NCI-H526 (cell line): Measurements from ENCODE around the gene PLA2G2C.
"Not testable (repeated sequence)": the region's sequence is repeated elsewhere in the genome, so short reads cannot be mapped to it uniquely, and the experiment has no call there.

Experiments used
- DNase-seq, 2 experiments: peaks; one replicate each; lab custom pipeline; 2025; lab: John Stamatoyannopoulos, UW

Gene PLA2G2C, protein sequence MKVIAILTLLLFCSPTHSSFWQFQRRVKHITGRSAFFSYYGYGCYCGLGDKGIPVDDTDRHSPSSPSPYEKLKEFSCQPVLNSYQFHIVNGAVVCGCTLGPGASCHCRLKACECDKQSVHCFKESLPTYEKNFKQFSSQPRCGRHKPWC

DNA sequence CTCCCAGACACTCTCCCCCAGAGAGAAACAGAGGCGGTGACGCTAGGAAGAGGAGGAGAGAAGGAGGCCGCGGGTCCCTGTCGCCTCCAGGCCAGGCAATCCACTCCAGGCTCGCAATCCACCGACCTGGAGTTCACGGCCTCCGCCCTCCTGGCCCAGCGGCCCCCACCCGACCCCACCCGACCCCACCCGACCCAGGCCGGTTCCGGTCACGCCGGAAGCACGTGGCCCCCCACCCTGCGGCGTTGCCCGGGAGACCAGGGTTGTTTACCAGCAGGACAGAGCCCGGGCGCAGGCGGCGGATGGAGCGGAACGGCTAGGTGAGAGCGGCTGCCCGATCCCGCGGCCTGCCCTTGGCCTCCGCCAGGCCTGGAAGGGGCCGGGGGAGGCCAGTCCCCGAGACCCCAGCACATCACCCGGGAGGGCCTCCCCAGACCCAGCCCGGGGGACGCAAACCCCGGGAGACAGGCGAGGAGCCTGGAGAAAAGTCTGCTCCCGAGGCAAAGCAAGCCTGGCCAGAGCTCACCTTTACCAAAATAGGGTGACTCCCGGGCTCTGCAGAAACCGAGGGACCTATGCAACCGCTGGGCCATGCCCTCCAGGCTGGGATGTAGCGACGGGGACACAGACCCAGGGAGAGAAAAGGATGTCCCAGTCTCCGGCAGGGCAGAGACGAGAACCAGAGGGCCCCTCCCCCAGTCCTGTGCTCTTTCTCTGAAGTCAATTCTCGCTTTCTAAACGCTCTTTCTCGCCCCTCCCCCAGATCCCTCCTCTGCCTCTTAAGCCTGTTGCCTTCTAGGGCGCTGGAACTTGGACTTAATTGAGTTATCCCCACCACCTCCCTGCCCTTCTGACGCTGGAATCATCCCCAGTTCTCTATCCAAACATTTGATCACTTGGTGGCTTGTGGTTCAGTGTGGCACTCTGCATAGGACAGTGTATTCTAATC lies at the start of gene PLA2G2C, which contains the start of gene UBXN10:
TSS of gene PLA2G2C (minus strand) at position 685 of the 949 bp plus-strand sequence. CDS start 9,155 bp downstream, outside the sequence.
TSS of gene UBXN10 (plus strand) at position 263 of the 949 bp plus-strand sequence. CDS start 4,466 bp downstream, outside the sequence.
- DNase-seq = no peak

DNA sequence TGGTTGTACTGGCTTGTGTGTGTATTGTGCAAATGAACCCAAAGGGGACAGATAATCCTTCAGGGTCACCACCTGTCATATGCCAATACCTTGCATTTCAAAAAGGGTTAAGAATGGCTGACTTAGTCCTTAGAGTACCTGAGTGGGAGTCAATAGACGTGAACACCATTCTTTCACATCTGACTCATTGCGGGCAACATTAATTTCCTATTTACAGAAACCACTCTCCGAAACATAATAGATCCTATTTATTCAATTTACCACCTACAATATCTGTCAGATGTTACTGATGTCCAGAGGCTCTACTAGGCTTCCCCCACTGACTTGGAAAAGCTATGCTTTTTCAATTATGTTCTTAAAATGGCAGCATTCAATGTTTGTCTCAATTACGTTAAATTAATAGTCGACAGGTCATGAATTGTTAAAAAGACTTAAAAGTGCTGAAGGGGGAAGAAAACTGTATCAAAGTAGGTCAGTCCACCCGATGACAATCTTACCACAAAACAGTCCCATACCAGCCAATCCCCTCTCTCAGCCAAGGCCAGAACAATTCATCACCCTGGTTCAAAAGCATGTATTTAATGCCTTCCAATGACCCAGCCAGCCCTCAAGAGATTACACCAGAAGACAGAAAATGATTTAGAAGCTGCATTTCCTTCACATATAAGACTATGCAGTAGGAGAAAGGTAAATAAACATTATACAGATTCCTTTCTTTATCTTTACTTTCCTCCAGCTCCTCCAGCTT lies 48.6 kb upstream of the PLA2G2C start:
- DNase-seq = no peak

DNA sequence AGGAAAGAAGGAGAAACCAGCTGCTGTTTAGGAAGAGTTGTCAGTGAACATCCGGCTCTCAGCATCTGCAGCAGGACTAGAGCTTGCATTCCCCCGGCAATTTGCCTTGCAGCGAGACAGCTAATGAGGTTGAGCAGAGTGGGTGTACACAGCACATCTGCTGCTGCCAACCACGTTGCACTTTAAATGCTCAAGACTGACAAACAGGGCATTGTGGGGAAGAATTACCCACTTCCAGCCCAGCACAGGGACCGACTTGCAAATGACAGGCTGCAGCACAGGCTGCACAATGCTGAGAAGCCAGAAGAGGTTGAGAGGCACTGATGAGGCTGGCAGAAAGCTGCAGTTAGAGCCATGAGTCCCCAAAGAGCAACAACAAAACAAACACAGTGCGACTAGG lies 47.5 kb upstream of the PLA2G2C start:
- DNase-seq = no peak

DNA sequence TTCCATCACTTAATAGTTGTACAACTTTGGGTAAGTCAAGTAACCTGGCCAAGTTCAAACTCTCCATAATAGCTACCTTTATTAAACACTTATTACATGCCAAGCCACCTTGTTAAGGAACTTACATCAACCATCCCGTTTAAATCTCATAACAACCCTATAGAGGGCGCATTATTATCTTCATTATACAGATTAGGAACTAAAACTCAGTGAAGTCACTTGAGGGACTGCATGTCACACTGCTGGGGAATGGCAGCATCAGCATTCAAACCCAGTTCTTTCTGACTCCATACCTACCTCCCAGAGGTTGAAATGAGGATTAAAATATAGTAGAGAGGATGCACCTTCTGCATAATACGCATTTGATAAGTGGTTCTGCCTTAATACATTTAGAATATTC lies 47.1 kb upstream of the PLA2G2C start:
- no peak for DNase-seq

DNA sequence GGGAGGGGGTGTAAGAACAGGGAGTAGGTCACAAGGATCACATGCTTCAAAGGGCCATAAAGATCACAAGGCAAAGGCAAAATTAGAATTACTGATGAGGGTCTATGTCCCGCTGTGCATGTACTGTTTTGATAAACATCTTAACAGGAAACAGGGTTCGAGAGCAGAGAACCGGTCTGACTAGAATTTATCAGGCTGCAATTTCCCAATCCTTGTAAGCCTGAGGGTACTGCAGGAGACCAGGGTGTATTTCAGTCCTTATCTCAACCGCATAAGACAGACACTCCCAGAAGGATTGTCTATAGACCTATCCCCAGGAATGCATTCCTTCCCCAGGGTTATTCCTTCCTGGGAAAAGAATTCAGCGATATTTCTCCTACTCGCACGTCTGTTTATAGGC lies 46.2 kb upstream of the PLA2G2C start:
- not testable (repeated sequence) for DNase-seq

DNA sequence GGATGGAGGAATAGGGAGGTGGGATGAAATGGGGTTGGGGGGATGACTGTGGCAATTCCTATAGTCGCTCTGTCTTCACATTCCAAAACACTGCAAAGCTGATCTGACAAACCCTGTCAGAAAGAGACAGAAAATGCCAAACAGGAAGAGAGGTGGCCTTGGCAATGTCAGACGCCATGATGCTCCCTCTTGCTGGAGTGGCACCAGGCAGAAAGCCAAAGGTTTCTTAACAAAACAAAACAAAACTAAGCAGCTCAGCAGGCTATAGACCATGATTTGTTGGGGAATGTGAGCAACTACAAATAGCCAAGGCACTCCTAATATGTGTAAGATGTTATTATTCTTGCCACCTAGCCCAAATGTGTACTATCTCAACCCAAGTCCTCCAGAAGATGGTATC lies 42.9 kb upstream of the PLA2G2C start:
- DNase-seq = no peak

DNA sequence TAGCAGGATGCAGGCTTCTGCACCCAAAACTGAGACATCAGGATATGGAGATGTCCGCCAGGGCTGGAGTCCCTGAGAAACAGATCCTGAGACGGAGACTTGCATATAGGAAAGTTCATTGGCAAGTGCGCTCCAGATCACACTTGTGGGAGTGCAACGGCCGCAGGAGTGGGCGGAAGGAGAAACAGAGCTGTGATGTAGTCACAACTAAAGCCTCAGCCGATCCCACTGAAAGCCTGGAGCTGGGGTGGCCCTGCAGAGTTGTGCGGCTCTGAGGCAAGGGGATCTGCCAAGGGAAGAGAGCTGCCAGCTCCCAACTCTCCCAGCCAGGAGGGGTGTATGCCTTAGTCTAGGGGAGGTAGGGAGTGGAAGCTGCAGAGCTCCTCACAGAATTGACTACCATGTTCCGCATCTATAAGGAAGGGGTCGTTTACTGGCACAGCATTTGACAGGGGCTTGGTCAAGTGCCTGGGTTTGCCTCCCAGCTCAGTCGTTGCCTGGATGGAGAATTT lies 42.1 kb upstream of the PLA2G2C start:
- no peak for DNase-seq

DNA sequence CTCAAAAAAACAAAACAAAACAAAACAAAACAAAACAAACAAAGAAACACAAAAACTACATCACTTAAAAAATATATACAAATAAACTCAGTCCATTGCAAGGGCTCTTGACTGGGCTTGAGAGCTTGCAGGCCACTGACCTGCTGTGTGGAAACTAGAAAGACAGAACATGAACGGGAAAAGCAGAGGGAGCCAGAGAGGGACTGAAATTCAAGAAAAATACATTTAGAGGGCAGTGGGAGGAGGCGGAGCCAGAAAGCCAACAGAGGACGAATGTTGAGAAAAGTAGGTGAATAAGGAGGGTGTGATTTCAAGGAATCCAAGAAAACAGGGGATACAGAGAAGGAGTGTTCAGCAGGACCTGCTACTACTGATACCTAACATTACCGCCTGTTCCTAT lies 41.4 kb upstream of the PLA2G2C start:
- no peak for DNase-seq

DNA sequence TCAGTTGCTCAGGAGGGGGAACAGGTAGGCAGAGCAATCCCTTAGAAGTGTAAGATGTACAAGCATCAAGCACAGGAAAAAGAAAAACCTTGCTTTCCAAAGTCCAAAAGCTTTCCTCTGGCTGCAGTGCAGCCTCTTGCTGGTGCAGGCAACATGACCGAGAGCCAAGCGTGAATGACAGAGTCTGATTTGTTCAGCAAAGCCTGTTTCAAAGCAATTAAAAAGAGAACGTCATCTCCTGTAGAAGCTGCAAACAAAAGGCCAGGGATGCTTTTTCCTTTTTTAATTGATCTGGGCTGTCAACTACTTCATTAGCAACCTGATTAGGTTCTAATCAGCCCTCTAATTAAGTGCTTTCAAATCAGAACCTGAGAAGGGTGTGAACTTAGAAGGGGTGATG lies 38.2 kb upstream of the PLA2G2C start:
- DNase-seq = no peak

DNA sequence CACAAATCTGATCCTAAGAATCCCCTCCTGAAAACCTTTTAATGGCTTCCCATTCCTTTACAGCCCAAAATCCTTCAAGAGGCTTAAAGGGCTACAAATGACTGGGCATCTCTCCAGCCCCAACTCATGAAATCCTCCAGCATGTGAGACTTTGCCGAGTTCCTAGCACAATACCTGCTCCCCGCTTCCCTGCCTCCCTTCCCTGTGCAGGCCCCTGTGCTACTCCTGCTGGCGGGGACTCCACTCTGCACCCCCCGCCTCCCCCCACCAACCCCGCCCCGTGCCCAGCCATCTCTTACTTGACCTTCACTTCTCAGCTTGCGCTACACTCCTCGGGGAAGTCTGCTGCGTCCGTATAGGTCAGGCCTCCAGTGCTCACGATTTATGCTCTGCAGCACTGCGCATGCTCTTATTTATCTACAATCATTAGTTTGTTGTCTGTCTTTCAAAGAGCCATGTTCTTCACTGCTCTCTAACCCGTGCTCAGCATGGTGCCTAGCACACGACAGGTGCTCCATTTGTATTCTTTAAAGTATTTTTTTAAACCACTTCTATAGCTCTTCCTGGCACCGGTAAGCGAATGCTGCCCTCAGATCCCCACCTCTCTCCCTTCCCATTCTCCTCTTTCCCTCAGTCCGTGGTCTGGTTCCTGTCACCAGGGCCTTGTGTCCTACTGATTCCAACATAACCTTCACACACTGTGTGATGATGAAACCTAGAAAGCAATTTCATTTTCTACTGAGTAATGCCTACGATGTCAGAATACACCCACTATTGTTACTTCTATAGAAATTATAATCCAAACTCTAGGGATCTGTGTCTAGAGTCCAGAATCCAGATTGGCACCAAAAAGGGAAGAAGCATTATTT lies 37.5 kb upstream of the PLA2G2C start:
- no peak for DNase-seq

DNA sequence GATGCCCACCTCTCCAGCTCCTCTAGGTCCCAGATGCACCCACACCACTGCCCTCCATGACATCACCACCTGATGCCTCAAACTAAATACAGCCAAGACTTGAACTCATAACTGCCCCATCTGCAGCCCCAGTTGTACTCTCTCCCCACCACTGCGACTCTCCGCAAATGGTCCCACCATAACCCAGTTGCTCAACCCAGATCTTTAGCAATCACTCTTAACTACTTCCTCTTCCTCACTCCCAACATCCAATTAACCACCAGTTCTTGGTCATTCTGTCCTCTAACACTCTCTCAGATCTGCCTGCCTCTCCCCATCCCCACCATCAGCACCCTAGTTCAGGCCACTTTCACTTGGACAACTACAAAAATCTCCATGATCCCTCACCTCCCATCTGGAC lies 36.8 kb upstream of the PLA2G2C start:
- DNase-seq = no peak

DNA sequence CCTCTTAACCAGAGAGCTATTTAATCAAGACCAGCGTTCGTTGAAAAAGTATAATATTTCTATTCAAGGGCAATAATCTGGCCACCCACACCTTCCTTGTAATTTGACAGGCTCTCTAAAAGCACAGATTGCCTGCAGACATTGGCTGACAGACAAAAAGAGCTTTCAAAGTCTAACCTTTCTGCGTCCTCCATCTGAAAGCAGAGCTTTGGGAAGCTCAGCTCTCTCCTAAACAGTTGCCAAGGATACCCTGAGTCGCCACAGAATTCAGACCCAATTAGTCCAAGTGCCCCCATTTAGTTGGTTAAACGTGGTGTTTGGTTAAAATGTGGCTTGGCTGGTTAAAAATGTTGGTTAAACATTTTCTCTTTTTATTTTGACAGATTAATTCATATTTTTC lies 33.7 kb upstream of the PLA2G2C start:
- DNase-seq = no peak

DNA sequence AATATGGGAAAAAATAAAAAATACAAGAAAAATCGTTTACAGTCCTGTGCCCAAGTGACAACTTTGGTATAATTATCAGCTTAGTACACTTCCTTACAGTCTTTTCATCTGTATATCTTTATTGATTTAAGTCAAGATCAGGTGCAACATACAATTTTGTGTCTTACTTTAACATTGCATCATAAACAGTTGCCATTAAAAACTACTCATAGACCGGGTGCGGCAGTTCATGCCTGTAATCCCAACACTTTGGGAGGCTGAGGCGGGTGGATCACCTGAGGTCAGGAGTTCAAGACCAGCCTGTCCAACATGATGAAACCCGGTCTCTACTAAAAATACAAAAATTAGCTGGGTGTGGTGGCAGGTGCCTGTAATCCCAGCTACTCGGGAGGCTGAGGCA lies 32.7 kb upstream of the PLA2G2C start:
- not testable (repeated sequence) for DNase-seq

DNA sequence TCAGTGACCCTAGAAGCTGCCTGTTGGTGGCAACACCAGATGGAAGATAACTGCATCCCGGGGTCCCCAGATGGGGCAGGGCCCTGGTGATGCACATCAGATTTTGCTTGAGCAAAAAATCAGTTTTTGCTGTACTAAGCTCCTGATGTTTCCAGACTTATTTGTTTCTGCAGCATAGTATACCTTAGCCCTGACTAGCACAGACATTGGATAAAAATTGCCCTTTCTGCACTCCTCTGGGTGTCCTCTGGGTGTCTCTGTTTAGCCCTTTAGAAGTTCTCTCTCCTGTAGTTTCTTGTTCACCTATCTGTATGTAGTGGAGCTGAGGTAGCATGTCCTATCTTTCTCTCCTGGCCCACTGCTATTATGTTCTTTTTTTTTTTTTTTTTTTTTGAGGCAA lies 30.3 kb upstream of the PLA2G2C start:
- peak in 1 of 2 experiments; percentile 24 for DNase-seq

DNA sequence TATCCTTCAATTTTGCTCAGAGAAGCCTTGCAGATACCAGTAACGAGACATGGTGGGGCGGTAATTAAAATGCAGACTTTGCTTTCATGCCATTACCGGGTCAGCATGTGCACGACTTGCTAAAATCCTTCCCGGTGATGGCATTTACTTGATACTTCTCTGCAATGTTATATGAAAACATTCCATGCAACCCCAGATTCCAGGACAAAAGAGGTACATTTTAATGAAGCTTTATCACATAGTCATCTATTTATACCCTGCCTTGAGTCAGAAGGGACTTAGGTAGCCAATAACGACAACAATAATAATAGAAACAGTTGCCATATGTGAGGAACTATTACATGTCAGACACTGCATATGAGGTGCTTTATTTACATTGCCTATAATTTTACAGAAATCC lies 29.4 kb upstream of the PLA2G2C start:
- DNase-seq = no peak

DNA sequence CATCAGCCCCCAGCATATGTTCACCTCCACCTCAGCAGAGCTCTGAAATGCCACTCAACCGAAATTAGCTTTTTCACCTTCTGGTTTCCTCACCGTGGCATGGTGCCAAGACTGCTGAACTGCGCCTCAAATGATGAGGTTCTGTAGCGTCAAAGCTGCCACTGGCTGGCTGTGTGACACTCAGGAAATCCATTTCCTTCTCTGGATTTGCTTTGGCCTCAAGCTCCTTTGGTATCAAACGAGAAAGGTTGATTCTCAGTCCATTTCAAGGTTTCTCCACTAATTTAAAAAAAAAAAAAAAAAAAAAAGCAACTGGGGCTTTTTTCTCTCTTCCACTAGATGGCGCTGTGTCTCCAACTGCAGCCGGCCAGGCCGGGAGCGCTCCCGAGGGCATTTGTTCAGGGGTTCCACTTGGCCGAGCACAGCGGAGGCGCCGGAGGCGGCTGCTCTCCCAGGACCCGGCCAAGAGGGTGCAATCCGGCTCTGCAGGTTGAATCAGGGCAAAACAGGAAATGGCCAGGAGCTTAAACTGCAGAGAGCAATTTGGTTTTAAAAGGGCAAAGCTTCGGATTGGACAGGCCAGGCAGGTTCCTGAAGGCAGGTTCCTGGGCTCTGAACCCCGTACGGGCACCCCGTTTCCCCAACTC lies 26.5 kb upstream of the PLA2G2C start:
- peak; percentile 37 to 79 for DNase-seq

DNA sequence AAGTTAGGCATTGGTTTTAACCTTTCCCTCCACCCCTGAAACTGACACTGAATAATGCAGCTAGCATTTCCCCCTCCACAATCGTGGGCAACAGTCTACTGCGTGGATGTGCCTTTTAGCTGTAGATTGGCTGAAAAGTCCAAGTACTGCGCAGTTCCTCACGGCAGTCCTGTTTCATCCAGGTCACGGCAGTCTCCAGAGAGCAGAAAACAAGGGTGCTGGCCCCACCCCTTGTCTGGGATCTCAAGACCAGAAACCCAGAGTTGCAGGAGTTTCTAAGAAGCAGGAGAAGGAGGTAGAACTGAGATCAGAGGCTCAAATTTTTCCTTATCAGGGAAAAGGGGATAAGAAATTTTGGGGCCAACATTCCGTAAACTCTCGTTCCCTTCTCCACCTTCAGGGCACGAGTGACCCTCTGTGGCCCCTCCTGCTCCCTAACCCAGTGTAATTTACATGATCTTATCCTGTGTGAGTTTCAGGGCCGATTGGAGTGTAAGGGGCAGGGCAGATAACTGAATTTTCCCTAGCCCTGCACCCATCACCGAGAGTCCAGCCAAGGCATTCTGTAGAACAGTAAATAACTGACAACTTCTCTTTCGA lies 25.9 kb upstream of the PLA2G2C start:
- no peak for DNase-seq

DNA sequence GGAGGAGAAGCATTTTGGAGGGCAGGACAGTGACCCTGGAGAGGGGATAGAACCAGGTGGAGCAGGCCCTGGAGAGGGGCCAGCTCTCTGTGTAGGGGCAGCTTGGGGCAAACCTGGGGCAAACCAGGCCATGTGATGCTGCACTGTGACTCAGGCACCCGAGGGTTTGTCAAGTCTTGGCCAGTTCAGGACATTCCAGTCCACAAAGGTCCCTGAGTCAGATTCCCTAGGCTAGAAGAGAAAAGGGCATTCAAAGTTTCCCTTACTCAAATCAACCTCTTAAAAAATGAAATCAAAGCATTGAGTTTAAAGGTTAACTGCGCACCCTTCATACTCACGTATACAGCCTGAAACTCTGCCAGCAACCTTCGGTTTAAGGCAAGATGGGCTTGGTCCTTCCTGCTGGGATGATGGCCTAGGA lies 25.2 kb upstream of the PLA2G2C start:
- DNase-seq = no peak

DNA sequence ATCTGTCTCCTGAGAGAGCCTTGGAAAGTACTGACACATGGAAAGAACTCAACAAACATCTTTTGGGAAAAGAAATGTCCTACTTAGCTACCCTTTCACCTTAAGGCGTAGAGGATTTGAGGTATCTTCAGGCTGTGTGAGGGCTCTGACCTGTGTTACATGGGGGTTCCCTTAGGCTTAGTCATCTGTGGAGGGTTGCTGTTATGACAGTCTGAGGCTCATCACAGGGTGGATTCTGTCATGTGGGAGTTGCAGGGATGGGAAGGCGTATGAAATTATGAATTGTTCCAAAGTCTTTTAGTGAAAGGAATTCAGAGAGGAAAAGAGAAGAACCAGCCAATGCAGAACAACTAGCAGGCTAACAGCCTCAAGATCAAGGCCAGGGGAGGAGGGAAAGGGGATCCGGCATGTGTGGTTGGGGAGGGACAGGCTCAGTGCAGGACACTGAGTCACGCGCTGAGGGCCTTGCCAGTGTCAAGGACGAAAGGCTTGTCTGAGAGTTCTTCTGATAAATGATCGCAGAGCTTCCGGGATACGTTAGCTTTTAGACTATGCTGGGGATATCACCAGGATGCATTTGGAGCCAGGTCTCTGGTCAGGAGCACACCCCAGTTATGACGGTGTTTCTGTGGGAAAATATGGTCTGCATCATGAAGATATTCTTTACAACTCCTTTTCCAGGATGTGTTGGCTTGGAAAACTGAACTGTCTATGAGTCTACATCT lies 24.6 kb upstream of the PLA2G2C start:
- no peak for DNase-seq

DNA sequence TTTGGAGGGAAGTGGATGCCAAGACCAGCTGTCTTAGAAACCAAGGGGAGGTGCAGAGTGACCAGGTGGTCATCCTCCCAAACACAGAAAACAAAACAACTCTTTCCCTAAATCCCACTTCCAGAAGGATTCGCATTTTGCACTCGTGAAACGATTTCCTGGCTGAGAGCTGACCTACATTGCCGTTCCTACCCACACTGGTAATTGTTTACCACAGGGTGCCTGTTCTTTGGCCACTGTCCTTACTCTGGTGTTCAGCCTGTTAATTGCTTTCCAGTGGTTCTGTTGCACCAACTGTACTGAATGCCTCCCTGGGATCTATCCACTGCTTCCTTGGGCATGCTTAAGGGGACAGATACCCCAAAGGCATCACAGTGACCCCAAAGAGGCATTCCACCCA lies 23.2 kb upstream of the PLA2G2C start:
- DNase-seq = no peak
